NCI-H748 (cell line): ENCODE measurements around the gene LSM10.

Experiments
- DNase-seq: peaks from one replicate; lab custom pipeline; 2025; ENCODE audit not compliant: unreplicated experiment; lab: John Stamatoyannopoulos, UW

Gene LSM10

DNA sequence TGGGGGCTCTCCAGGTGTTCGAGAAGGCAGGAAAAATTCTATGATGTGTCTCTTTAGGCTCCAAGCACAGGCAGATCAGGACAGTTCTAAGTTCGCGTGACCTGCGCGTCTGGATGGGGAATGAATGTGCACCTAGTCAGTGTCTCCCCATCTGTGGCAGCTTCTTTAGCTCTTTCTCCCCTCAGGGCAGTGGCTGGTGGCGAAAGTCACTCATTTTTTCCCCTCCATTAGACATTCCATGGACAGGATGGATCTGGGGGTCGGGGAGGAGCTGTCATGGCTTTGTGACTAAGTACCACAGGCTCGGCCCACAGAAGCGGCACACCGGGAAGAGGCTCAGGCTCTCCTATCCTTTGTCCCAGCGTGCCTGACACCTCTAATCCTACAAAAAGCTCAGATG, 43.2 kb downstream of the LSM10 start:
- no peak for DNase-seq

DNA sequence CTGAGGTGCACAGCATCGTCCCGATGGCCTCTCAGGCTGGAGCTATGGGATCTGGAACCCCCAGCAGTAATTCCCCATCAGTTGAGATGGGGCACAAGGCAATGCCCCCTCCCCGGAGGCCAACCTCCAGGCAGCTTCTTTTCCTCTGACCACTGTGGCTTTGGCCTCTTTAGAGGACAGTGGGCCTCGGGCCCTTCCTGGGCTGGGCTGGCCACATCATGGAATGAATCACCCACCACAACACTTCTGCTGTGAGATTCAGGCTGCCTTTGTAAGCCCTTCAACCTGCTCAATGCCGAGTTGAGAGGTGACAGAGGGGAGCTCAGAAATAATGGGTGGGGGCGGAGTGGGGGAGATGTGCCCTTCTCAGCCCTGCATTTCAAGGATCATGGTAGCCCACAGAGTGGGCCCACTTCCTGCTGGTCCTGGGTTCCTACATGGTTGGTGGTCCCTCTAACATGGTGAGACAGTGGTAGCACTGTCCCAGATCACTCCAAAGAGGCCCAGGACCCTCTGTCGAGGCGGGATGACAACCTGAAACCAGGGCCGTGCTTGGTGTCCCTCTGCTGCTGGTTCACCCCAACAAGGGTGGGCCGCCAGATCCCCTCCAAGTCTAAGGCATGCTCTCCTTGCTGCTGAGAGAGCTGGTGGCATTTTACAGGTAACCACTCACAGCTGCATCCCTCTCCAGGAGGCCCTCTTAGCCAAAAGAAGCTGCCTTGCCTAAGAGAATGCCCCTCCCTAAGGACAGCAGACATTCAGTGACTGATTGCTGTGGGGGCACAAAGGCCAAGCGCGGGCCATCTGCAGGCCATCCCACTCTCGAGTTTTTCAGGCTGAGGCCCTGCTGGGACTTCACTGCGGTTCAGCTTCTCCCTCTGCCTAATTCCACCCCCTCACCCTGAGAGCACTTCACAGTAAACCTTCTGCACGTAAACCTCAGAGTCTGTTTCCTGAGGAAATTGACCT, 44.5 kb downstream of the LSM10 start:
- no peak for DNase-seq

DNA sequence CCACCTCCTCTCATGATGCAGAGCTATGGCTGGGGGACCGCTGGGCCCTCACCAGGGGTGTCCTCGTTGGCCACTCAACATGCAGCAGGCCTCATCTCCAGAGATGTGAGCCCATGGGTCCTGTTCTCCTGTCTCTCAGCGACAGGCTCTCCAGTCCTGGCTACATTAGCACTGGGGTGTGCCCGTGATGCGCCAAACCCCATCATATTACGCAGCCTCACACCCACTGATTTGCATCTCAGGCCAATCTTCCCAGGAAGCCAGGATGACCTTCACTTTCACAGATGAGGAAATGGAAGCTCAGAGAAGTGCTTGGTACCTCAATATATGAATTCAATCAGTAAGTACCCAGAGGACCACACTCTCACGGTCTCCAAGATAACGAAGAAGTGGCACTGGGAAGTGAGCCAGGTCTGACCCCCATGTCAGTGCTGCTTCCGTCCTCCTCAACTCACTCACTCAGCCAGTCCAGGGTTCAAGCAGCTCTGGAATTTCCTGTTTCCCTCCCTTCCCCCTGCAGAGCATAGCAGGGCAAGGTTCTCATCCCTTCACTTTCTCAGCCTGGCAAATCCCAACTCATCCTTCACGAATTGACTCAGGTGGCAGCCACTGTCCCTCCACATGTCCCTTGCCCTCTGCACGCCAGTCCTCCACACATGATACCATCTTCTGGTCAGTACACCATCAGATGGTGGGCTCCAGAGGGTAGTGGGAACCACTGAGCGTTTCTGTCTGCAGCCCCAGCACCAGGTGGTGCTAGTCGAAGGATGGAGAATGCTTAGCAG, 45.4 kb downstream of the LSM10 start:
- no peak for DNase-seq

DNA sequence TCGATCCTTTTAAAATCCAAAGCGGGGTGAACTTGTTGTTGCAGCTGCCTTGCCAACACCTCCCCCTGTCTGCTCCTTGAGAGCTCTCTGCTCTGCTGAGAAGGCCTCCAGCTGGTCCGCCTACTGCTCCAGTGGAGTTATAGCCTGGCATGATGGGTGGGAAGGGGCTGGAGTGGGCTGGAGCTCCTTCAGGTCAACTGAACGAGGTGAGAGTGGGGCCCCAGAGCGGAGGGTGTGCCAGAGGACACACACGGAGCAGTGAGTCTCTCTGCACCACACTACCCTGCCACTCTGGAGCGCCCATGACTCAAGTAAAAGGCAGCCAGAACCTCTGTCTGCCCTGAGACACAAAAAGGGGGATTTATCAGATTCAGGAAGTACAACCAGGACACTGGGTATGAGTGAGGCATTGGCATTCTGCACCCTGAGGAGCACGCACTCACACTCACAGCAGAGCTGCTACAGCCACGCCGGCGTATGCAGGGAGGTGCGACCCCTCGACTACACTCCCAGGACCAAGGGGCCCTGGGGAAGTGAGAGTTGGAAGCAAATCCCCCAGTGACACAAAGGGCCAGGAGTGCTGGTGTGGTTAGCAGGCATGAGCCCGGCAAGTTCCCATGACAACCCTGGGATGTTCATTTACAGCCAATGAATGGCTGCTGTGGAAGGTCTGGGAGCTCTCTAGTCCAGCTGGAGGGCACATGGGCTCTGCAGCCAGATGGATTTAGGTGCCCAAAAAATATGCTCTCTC, 46.3 kb downstream of the LSM10 start:
- DNase-seq = no peak

DNA sequence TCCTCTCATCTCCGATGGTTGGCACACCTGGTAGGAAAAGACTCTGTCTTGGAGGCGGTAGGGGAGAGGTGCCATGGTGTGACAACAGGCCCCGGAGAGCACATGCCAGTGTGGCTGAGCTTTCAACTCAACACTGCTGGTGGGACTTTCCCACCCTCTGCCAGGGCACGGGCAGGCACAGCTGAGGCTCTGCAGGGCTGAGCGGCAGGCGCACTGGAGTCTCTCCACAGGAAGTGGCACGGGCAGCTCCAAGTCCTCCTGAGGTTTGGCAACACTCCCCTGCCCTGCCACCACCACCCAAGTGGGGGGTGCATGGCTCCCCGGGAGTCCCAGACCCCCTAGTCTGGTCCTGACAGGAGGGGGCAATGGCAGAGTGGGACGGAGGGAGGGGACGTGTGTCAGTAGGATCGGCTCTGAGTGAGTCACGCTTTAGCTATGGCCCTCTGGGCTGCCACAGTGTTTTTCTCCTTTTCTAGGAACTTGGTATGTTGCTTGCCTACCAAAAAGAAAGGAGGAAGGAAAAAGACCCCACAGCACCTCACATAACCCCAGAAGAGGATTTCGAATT, 47.0 kb downstream of the LSM10 start:
- no peak for DNase-seq

DNA sequence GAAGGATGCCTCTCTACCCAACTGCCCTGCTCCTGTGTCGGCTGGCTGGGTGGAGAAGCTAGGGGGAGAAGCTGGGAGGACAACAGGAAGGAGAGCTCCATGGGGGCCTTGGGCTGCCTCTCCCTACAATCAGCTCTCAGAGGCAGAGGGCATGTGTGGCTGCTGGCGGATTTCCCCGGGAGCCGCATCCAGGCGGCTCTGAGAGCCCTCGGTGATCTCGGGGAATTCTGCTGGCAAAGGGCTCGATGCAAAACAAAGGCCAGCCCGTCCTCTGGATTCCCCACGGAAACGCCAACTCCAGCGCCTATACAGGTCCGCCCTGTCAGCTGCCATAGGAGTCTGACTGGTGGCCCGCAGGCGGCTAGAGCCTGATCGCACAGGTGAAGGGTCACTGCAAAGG, 47.9 kb downstream of the LSM10 start:
- DNase-seq = no peak

DNA sequence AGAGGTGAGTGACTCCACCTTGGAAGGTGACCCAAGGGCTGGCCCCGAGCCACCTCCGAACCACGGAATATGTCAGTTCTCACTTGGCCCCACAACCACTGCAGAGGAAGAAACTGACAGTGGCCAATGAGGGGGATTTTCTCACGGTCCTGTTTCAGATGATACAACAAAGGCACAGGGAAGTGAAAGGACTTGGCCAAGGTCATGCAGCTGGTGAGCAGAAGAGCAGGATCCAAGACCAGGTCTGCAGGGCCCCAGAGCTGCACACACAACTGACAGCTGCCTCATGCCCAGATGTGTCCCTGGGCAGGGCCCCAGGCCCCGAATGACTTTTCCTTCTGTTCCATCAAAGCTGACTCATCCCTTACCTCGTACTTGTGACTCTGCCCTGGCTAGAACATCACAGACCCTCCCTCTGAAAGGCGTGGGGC, 48.5 kb downstream of the LSM10 start:
- DNase-seq = no peak

DNA sequence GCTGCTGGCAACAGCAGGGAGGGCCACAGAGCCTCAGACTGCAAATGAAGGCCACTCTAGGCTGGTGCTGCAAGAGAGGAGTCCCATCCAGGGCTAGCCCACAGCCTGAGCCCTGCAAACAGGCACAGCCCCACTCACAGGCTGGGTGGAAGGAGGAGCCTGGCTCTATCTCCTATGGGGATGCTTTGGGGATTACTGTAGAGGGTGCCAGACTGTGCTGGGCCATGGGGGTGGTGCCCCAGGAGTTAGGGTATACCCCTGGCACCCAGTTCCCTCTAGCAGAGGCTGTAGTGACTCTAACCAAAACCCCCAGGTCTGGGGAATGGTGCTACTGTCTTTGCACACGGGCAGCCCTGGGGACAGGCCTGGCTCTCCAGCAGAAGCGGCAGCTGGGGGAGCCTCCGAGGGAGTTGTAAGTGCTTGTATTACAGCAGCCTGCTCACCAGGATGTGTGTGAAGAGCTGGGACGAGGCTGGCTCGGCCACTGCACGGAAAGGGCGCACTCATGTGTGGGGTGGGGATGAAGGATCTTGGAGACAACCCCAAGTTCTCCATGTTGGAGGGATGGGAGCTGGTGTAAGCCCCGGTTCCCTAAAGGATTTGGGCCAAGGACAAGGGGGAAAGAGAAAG, 50.9 kb downstream of the LSM10 start:
- DNase-seq = no peak

DNA sequence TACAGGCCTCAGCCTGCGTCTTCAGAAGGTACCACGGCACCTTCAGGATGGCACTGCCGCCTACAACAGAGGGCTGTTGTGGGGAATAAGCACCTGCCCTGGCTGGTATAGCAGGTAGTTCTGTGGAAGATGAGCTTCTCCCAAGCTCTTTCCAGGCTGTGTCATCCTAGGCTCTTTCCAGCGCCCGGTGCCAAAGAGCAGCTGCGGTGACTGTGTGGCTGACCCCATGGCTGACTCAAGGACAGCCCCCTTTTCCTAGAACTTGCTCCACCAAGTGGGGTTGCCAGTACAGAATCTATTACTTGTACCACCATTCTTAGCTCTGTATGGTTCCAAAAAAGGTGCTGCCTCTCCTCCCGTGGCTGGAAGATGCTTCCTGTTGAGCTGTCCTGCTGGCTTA, 52.4 kb downstream of the LSM10 start:
- no peak for DNase-seq

DNA sequence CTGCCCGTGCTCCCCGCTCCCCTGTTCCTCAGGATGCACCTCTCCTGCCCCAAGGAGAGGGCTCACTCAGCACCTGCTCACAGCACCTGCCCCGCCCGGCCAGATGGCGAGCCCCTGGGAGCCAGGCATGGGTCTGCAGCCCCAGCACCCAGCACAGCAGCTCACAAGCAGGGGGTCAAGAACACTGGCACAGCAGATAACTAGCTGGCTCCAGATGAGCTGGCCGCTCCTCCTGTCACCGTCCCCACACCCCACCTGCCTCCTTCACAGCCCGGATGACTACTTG, 53.4 kb downstream of the LSM10 start:
- no peak for DNase-seq

DNA sequence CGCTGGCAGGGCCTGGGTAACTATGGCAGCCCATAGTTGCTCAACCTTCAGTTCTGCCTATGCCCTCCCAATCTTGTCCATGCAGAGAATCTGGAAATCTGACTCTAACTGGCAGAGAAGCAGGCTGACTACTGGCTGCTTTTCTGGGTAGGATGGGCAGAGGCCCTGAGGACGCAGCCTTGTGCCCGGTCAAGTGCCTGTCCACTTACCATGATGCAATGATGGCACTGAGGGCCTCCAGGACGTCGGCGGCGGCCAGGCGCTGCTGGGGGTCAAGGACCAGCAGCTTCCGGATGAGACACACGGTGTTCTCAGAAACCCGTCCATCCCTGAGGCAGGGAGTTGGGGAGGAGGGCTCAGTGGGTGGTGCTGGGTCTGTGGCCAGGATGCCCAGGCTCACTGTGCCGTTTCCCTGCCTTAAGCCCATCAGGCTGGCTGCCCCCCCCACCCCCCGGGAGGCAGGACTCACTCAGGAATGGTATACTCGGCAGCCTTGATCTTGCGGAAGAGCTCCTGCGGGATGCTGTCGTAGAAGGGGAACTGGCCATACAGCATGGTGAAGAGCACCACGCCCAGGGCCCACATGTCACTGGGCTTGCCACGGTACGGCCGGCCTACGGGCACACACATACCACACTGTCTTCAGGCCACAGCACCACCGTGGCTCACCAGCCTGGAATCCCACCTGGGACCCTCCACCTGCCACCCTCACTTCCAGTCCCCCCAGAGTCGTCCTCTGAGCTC, 53.9 kb downstream of the LSM10 start:
- DNase-seq = no peak
